Measurements from ENCODE around the gene SMAP2. TPM values are rescaled to one million over a fixed set of nuclear protein-coding genes. Genes with fewer than 3 reads are reported as not detected.
"Not testable (repeated sequence)": the region's sequence is repeated elsewhere in the genome, so short reads cannot be mapped to it uniquely, and the experiment has no call there.

The SMAP2 gene
- total RNA-seq (2014; rRNA removed; shearing (Covaris generic)): 23.6 and 24.4 TPM in 2 replicates

DNA sequence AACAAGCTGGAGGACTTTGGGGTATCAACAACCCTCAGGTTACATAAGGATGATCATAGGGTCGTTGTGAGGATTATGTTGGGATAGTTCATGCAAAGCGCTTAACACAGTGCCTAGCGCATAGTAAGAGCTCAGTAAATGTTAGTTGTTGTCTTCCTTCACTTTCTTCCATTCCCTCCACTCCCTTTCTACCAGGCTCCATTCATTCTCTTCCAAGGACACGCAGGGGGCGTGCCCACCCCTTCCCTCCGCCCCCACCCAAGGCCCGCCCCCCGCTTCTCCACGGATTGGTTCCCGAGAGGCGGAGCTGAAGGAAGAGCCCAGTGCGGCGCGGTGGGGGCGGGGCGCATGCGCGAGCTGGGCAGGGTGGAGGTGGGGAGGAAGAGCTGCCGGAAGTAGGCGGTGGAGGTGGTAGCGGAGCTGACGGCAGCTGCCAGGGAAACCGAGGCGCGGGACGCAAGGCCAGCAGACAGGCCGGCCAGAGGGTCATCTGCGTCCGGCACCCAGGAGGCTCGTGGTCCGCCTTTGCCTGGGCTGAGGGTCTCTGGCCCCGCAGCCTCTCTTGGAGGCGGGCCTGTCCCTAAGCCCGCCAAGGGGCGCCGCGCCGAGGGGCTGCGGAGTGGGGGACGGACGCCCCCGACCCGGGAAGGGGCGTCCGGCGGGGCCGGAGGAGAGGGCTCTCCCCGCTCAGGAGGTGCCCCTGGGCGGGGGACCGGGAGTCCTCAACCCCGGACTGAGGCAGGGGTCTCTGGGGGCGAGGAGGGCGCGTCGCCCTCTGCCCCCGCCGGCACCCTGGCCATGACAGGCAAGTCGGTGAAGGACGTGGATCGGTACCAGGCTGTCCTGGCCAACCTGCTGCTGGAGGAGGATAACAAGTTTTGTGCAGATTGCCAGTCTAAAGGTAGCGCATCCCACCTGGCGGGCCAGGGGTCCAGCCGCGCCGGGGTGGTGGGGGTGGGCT is at the start of gene SMAP2:
SMAP2 (plus strand) TSS at position 405 of the 961 bp plus-strand sequence; CDS start at position 799, 394 bp downstream.
- DNase-seq (ENCODE audit: low read depth): peak; percentile 94

DNA sequence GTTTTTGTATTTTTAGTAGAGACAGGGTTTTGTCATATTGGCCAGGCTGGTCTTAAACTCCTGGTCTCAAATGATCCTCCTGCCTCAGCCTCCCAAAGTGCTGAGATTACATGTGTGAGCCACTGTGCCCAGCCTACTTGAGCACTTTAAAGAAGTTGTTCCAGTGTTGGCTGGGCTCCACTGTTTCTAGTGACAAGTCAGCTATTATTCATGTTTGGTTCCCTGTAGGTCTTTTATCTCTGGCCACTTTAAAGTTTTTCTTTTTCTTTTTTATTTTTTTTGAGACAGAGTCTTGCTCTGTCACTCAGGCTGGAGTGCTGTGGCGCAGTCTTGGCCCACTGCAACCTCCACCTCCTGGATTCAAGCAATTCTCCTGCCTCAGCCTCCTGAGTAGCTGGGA is 42.1 kb upstream of the SMAP2 start:
- DNase-seq (ENCODE audit: low read depth): not testable (repeated sequence)

DNA sequence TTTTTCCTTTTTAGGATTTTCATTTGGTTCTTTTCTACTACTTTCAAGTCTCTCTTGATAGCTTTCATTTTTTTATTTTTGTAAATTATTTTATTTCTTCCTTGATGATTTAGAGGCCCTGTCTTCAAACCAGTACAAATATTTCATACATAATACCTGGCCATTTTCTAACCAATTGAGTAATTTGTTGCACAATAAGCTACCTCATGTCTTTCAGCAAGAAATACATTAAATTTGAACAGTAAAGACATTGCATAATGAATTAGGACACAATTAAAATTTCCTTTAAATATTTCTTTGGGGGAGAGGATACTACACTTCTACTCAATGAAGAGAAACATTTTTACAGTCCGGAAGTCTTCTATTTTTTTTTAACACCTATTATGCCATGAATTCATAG is 40.8 kb upstream of the SMAP2 start:
- no peak for DNase-seq (ENCODE audit: low read depth)

DNA sequence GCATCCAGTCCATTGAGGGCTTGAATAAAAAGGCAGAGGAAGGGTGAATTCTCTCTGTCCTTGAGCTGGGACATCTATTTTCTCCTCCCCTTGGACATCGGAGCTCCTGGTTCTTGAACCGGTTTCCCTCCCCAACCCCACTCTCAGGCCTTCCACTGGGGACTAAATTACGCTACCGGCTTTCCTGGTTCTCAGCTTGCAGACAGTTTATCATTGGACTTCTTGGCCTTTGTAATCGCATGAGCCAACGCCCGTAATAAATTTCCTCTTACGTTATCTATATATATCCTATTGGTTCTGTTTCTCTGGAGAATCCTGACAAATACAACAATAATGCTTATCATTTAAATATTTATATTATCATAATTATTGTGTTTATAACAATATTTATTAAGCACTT is 36.1 kb upstream of the SMAP2 start:
- DNase-seq (ENCODE audit: low read depth): no peak

DNA sequence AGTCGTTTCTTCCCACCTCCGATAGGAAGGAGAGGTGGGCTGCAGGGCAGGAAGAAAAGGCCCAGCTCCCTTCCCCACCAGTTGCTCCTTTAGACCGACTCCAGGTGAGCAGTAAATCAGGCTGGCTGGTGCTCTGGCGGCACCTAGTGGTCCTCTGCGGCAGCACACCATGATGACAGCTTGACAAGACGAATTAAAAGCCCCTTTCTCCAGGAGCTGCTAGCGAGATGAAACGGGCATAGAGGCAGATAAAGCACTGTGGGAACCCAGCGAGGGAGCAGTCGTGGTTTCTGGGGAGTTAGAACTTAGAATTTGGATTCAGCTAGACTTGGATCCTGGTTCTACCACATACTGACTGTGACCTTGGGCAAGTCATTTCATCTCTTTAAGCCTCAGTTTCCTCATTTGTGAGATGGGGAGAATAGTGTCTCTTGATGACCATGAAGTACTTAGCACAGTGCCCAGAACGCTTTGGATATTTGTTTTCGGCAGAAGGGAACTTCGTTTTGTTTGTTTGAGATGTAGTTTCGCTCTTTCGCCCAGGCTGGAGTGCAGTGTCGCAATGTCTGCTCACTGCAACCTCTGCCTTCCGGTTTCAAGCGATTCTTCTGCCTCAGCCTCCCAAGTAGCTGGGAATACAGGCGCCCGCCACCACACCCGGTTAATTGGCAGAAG is 34.6 kb upstream of the SMAP2 start:
- peak; percentile 73 for DNase-seq (ENCODE audit: low read depth)

DNA sequence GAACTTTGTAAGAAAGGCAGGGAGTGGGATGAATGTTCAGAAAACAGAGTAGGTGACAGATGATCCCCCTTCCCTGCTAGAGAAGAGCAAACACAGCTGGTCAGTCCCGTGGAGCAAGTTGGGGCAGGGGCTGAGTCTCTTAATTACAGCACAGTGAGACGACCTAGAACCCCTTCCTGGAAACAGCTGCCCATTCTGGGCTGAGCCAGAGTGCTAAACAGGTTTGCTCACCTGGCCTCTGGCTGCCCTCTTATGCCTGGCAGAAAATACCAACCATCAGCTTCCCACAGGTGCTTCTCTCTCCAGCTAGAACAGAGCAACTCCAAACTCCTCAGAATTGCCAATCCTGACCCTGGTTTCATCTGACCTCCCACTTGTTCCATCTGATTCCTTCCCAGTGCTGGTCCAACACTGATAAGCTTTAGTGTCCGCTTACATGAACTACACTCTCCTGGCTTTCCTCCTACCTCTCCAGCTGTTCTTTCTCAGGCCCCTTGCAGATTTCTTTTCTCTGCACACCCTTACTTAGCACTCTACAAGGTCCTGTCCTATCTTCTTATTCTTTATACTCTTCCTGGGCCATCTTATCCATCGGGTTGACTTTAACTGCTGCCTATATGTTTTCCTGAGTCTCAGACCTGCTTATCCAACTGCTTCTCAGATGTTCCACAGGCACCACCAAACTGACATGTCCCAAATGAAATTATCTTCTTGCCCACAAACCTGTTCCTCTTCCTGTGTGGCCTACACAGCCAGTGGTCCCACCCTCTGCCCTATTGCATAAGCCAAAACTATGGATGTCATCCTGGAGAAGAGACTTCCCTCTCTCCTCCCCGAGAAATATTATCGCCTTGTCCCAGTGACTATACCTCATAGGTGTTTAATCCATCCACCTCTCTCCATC is 33.9 kb upstream of the SMAP2 start:
- DNase-seq (ENCODE audit: low read depth): no peak

DNA sequence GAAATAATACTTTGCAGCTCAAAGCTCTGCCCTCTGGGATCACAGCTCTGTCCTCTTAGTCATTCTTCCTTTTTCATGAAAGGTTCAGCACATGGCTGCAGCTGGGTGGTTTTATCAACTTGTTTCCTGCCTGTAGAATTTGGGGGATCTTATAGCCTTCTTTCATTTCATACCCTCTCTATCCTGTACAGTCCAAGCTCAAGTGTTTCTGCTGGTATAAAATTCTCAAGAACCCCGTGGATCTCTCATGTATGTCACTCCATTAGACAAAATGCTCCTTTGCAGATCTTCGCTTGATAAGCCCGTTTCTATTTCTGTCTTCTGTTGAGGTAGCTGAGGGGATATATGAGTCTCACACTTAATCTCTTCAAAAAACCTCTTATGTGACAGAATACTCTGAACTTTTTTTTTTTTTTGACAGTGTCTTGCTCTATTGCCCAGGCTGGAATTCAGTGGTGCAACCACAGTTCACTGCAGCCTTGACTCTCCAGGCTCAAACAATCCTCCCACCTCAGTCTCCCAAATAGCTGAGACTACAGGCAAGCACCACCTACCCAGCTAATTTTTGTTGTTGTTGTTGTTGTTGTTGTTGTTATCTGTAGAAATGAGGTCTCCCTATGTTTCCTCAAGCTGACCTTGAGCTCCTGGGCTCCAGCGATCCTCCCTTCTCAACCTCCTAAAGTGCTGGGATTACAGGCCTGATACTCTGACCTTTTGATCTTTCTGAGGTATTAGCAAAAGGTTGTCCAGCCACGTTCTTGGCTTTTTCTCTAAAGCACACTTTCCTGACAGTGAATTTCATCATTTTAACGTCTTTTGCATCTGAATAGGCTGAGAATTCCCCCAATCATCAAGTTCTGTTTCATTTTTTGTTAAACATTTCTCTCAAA is 31.8 kb upstream of the SMAP2 start:
- no peak for DNase-seq (ENCODE audit: low read depth)

DNA sequence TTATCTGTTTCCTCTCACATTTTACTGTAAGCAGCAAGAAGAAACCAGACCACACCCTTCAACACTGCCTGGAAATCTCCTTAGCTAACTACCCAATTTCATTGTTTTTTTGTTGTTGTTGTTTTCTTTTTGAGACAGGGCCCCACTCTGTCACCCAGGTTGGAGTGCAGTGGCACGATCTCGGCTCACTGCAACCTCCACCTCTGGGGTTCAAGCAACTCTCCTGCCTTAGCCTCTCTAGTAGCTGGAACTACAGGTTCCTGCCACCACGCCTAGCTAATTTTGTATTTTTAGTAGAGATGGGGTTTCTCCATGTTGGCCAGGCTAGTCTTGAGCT is 31.2 kb upstream of the SMAP2 start:
- not testable (repeated sequence) for DNase-seq (ENCODE audit: low read depth)

DNA sequence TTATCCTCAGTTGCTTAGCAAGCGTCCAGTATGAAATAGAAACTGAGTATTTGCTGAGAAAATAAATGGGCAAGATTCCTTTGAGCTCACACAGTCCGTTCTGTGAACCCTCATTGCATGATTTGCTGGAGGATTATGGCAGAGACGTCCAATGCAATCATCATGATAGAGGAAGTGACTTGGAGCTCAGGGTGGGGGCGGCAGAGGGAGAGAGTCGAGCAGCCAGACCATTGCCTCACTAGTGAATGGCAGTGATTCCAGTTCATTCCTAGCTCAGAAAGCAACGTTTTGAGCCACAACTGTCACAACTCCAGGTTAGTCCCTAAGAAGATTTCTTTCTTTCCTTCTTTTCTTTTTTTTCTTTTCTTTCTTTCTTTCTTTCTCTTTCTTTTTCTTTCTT is 28.9 kb upstream of the SMAP2 start:
- DNase-seq (ENCODE audit: low read depth): peak; percentile 51

DNA sequence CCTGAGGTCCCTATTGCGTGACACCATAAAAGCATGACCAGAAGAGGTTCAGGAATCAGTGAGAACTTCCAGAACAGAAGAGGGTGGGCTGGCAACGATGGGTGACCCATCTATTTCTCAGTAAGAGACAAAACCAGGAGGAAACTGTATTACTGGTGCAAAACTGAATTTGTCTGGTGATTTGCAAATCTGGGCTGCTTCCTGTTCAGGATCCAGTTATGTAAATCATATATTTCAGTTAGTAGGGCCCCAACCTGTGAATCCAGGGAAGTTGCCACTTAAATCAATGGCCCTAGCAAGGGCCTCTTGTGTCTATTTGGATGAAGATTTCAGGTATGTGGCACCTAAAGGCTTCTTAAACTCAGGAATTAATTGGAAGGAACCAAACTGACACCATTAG is 23.1 kb upstream of the SMAP2 start:
- no peak for DNase-seq (ENCODE audit: low read depth)

DNA sequence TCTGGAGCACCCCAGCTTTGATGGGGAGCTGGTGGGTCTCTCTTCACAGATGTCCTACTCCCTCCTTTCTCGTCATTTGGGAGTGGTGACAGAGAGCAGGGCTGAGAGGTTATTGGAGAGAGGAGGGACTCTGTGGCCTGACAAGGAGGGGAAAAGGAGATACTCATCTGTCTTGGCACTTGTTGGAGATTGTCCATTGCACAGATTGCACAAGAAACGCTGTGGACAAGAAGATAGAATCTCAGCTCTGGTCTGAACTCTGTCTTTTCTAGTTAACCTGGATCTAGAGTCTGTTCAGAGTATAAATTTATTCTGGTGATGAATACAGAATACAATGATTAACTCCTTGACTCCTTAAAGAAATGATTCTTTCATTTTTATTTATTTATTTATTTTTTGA is 22.4 kb upstream of the SMAP2 start:
- no peak for DNase-seq (ENCODE audit: low read depth)

DNA sequence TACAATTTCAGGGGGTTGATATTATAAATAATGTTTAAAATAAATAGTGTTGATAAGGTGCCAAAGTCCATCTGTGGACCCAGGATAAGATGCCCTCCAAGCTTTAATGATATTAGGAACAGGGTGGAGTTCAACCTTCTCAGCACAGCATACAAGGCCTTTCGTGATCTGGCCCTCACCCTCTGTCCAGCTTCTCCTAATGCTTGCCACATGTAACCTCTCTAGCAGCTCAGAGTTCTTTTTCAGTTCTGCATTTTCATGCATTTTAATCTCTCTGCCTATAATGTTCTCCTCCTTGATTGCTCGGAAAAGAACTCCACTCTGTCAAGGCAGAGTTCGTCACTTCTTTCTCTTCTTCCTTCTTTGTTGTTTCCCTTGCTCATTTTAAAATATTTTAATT is 21.4 kb upstream of the SMAP2 start:
- DNase-seq (ENCODE audit: low read depth): no peak

DNA sequence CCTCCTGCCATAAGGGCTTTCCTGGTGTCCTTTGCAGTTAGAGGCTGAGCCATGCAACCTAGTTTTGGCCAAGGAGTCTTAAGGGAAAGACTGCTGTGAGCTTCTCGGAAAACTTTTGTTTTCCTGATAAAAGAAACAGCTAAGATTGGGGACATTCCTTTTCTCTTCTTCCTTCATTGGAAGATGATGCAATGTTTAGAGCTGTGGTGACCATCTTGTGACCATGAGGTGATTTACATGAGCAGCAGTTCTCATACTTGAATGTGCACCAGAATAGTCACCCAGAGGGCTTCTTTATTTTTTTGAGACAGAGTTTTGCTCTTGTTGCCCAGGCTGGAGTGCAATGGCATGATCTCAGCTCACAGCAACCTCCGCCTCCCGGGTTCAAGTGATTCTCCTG is 20.4 kb upstream of the SMAP2 start:
- no peak for DNase-seq (ENCODE audit: low read depth)

DNA sequence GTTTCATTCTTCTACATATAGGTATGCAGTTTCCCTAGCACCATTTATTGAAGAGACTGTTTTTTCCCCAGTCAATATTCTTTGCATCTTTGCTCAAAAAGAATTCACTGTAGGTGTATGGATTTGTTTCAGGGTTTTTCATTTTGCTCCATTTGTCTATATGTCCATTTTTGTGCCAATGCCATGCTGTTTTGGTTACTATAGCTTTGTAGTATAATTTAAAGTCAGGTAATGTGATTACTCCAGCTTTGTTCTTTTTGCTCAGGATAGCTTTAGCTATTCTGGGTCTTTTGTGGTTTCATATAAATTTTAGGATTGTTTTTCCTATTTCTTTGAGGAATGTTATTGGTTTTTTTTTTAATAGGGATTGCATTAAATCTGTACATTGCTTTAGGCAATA is 15.9 kb upstream of the SMAP2 start:
- DNase-seq (ENCODE audit: low read depth): no peak

DNA sequence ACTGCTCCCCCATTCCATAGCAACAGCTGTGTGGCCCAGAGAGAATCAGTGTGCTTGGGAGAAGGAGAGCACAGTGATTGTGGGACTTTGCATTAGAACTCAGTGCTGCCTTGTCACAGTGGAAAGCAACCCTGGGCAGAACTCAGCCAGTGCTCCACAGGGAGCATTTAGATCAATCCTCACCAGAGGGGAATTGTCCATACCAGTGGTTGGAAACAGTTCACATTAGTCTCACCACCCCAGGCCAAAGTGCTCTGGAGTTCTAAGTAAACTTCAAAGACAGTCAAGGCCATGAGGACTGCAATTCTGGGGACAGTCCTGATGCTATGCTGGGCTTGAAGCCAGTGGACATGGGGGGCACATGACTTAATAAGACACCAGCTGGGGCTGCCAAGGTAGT is 12.9 kb upstream of the SMAP2 start:
- DNase-seq (ENCODE audit: low read depth): no peak

DNA sequence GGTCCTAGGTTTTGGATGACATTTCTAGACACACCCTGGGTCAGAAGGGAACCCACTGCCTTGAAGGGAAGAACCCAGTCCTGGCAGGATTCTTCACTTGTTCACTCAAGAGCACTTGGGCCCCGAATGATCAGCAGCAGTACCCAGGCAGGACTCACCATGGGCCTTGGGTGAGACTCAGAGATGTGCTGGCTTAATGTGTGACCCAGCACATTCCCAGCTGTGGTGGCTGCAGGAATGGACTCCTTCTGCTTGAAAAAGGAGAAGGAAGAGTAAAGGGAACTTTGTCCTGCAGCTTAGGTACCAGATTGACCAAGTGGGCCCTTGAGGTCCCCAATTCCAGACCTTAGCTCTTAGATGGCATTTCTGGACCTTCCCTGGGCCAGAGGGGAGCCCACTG is 12.3 kb upstream of the SMAP2 start:
- DNase-seq (ENCODE audit: low read depth): no peak

DNA sequence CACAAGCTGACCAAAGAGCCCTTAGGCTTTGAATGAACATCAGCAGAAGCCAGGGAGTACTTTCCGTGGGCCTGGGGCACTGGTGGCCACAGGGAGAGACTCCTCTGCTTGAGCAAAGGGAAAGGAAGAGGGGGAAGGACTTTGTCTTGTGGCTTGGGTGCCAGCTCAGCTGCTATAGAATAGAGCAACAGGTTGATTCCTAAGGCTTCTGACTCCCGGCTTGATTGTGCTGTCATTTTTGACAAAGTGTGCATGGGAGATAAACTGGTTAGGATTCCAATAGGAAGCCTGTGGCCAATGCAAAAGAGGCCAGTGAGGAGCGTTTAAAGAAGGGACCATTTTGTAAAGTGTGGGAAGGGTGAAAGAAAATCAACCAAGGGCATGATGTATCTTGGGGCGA is 11.9 kb upstream of the SMAP2 start:
- no peak for DNase-seq (ENCODE audit: low read depth)

DNA sequence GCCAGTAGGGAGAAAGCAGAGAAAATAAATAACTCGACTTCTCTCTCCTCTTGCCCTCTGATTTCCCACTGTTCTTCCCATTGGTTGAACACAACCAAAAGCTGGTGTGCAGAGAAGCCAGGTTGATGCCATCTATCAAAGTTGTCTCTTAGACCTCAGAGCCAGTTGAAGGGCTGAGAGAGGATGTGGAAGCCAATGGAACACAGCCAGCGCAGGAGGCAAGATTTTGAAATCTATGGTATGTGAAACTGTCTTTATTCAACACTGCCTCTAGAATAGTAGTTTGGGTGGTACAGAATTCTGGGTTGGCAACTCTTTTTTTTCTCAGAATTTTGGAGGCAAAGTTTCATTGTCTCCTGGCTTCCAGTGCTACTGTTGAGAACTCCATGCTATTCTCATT is 11.3 kb upstream of the SMAP2 start:
- no peak for DNase-seq (ENCODE audit: low read depth)

DNA sequence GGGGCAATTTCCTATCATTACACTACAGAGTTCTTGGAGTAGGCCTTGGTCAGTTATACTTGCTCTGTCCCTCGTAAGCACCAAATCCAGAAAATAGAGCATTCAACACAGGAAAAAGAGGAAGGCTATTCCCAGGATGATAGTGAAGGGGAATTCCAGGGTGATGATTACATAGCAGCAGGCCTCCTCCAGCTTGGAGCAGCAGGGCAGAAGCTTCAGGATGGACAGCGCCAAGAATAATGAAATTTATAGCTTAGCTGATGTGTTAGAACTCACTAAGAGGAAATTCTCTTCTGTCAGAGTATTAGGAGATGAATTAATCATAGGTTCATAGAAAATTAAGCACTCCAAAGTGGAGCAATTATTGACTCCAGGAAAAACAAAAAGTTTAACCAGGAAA is 10.8 kb upstream of the SMAP2 start:
- peak; percentile 43 for DNase-seq (ENCODE audit: low read depth)

DNA sequence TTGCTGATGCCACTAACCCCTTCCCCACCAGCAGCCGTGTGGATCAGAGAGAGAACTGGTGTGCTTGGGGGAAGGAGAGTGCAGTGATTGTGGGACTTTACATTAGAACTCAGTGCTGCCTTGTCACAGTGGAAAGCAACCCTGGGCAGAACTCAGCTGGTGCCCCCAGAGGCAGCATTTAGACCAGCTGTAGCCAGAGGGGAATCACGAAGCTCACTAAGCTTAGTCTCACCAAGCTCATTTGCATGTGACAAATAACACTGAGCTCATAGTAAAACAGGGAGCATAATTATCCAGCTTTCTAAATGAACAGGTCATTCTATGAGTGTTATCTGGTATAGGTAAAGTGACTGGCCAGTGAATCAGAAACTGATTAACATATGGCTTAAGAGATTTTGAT is 9.8 kb upstream of the SMAP2 start:
- DNase-seq (ENCODE audit: low read depth): no peak

DNA sequence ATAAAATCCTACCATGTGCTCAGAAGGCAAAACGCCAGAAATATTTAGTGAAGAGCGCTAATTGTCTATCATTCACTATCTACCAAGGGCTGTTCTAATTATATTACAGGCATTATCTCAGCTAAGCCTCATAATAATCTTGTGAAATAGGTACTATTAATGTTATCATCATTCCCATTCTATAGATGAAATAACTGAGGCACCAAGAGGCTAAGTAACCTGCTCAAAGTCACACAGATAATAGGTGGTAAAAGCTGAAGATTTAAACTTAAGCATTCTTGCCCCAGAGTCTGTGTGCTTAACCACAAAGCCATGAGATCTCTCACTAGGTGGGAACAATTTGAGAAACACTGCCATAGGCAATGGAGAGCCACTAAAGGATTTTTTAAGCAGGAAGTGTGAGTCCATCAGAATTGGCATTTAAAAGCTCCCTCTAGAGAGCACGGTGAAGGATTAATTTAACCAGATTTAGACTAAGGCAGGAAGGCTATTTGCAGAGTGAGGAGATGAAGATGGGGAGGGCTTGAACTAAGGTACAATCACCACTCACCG is 1.7 kb upstream of the SMAP2 start:
- DNase-seq (ENCODE audit: low read depth): no peak

Data from RPMI7951 (cell line).